Esophagus squamous epithelium (tissue), 4 donors: ENCODE measurements around the gene ATP5F1B.

Experiments
- POLR2A ChIP-seq, 4 donors: fragments of 450-650 bp; IDR thresholded peaks; one replicate each; pipeline ENCODE4 v1.6.1; 2017; ENCODE audit warnings: antibody characterized with exemption in 4 of 4, mild to moderate bottlenecking in 4 of 4, moderate library complexity in 3 of 4
- TF ChIP-seq, protein P1 (sequence below), 6 experiments: fragments of 450-650 bp in 4 of 6; fragments of 200-600 bp in 2 of 6; sonication (generic) in 2 of 6; IDR thresholded peaks; one replicate each; pipeline ENCODE4 v1.5.1; 2016 to 2019; ENCODE audit warnings: antibody characterized with exemption in 6 of 6, mild to moderate bottlenecking in 4 of 6, moderate library complexity in 4 of 6

DNA sequence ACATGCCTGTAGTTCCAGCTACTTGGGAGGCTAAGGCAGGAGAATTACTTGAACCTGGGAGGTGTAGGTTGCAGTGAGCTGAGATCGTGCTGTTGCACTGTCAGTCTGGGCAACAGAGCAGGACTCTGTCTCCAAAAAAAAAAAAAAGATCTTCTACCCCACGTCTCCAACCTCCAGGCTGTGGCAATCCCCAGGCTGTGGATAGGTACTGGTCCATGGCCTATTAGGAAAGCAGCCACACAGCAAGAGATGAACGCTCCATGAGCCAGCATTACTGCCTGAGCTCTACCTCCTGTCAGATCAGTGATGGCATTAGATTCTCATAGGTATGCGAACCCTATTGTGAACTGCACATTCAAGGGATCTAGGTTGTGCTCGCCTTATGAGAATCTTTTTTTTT is 48.4 kb upstream of the ATP5F1B start:
- no peak for TF ChIP-seq POLR2A (IDR thresholded peaks at IDR 0.05)
- TF ChIP-seq, protein P1, sequence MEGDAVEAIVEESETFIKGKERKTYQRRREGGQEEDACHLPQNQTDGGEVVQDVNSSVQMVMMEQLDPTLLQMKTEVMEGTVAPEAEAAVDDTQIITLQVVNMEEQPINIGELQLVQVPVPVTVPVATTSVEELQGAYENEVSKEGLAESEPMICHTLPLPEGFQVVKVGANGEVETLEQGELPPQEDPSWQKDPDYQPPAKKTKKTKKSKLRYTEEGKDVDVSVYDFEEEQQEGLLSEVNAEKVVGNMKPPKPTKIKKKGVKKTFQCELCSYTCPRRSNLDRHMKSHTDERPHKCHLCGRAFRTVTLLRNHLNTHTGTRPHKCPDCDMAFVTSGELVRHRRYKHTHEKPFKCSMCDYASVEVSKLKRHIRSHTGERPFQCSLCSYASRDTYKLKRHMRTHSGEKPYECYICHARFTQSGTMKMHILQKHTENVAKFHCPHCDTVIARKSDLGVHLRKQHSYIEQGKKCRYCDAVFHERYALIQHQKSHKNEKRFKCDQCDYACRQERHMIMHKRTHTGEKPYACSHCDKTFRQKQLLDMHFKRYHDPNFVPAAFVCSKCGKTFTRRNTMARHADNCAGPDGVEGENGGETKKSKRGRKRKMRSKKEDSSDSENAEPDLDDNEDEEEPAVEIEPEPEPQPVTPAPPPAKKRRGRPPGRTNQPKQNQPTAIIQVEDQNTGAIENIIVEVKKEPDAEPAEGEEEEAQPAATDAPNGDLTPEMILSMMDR (IDR thresholded peaks at IDR 0.05), result no peak
